HEK293T (cell line): ENCODE results near the gene BLOC1S6.

ENCODE experiments used
- ARNT ChIP-seq: fragments of 450-650 bp; IDR thresholded peaks from 2 replicates; pipeline ENCODE4 v1.6.1; 2017; ENCODE audit warnings: mild to moderate bottlenecking
- BHLHE40 ChIP-seq: fragments of 450-650 bp; IDR thresholded peaks from 2 replicates; pipeline ENCODE4 v1.6.1; 2016; ENCODE audit warnings: mild to moderate bottlenecking, moderate library complexity, borderline replicate concordance
- ELF4 ChIP-seq: fragments of 450-650 bp; IDR thresholded peaks from 2 replicates; pipeline ENCODE4 v1.6.1; 2017; ENCODE audit warnings: antibody characterized with exemption
- FOXK2 ChIP-seq: fragments of 450-650 bp; IDR thresholded peaks from 2 replicates; pipeline ENCODE4 v1.6.1; 2016; ENCODE audit warnings: mild to moderate bottlenecking
- FOXM1 ChIP-seq: fragments of 450-650 bp; IDR thresholded peaks from 2 replicates; pipeline ENCODE4 v1.6.1; 2017; ENCODE audit warnings: mild to moderate bottlenecking, borderline replicate concordance
- HDGF ChIP-seq: fragments of 450-650 bp; IDR thresholded peaks from 2 replicates; pipeline ENCODE4 v1.6.1; 2017; ENCODE audit warnings: antibody characterized with exemption, borderline replicate concordance
- L3MBTL2 ChIP-seq: fragments of 450-650 bp; conservative IDR thresholded peaks from 2 replicates; pipeline ENCODE4 v1.6.1; 2016; ENCODE audit warnings: mild to moderate bottlenecking
- LEF1 ChIP-seq: fragments of 450-650 bp; IDR thresholded peaks from 2 replicates; pipeline ENCODE4 v1.6.1; 2017; ENCODE audit warnings: mild to moderate bottlenecking, borderline replicate concordance
- NFRKB ChIP-seq: fragments of 450-650 bp; IDR thresholded peaks from 2 replicates; pipeline ENCODE4 v1.6.1; 2016; ENCODE audit warnings: mild to moderate bottlenecking, moderate library complexity
- PKNOX1 ChIP-seq: fragments of 450-650 bp; IDR thresholded peaks from 2 replicates; pipeline ENCODE4 v1.6.1; 2016
- SP1 ChIP-seq: fragments of 450-650 bp; IDR thresholded peaks from 2 replicates; pipeline ENCODE4 v1.6.1; 2017
- SUZ12 ChIP-seq: fragments of 450-650 bp; IDR thresholded peaks from 2 replicates; pipeline ENCODE4 v1.6.1; 2016; ENCODE audit warnings: mild to moderate bottlenecking
- TARDBP ChIP-seq: fragments of 450-650 bp; IDR thresholded peaks from 2 replicates; pipeline ENCODE4 v1.6.1; 2016
- ZNF384 ChIP-seq: fragments of 450-650 bp; IDR thresholded peaks from 2 replicates; pipeline ENCODE4 v1.6.1; 2016

GRCh38 chr15:45644437-45644836 lies 57.3 kb downstream of the BLOC1S6 start:
- TF ChIP-seq ELF4 (no peak), PKNOX1 (no peak), FOXK2 (no peak), FOXM1 (no peak), SP1 (no peak), L3MBTL2 (no peak), SUZ12 (no peak), NFRKB (no peak), BHLHE40 (no peak), TARDBP (no peak), LEF1 (no peak), ARNT (no peak), ZNF384 (no peak), HDGF (no peak)
